ENCODE results near the gene EPB41L2.

GRCh38 chr6:131093334-131093733 is 30.3 kb upstream of the EPB41L2 start:
- no peak for TF ChIP-seq POLR2AphosphoS5 (IDR thresholded peaks at IDR 0.05; ENCODE audit: low read depth, low read length)
- no peak for TF ChIP-seq SIN3A (IDR thresholded peaks at IDR 0.05; ENCODE audit: borderline replicate concordance, insufficient read depth, low read length)
- TF ChIP-seq TAF1 (IDR thresholded peaks at IDR 0.05; ENCODE audit: borderline replicate concordance, insufficient read depth, low read length): no peak
